ENCODE measurements around the gene SHROOM2.

SHROOM2 gene

DNA sequence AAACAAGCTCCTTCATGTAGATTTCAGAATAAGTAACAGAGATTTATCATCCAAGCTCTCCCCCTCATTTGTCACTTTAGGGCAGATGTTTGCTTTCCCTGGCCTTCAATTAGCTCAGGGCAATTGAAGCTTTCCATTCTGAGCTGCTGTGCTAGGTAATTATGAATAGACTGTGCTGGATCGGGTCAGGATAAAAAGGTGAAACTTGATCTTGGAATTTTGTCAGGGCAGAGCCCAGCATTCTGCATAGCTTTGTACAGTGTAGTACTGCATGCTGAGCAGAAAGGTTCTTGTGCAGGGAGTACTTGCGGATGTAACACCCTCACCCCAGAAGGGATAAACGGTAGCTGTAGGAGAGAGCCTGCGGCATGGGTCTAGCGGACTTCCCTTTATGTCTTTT lies 116.9 kb downstream of the SHROOM2 start:
- DNase-seq (ENCODE audit: extremely low read depth, low read depth), result no peak
- TF ChIP-seq, protein P1, sequence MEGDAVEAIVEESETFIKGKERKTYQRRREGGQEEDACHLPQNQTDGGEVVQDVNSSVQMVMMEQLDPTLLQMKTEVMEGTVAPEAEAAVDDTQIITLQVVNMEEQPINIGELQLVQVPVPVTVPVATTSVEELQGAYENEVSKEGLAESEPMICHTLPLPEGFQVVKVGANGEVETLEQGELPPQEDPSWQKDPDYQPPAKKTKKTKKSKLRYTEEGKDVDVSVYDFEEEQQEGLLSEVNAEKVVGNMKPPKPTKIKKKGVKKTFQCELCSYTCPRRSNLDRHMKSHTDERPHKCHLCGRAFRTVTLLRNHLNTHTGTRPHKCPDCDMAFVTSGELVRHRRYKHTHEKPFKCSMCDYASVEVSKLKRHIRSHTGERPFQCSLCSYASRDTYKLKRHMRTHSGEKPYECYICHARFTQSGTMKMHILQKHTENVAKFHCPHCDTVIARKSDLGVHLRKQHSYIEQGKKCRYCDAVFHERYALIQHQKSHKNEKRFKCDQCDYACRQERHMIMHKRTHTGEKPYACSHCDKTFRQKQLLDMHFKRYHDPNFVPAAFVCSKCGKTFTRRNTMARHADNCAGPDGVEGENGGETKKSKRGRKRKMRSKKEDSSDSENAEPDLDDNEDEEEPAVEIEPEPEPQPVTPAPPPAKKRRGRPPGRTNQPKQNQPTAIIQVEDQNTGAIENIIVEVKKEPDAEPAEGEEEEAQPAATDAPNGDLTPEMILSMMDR (IDR thresholded peaks at IDR 0.05; ENCODE audit: low read depth, low read length), result no peak

GRCh38 chrX:9905288-9905687 lies 119.1 kb downstream of the SHROOM2 start:
- DNase-seq (ENCODE audit: extremely low read depth, low read depth), result no peak
- TF ChIP-seq, protein P1 (IDR thresholded peaks at IDR 0.05; ENCODE audit: low read depth, low read length), result no peak

DNA sequence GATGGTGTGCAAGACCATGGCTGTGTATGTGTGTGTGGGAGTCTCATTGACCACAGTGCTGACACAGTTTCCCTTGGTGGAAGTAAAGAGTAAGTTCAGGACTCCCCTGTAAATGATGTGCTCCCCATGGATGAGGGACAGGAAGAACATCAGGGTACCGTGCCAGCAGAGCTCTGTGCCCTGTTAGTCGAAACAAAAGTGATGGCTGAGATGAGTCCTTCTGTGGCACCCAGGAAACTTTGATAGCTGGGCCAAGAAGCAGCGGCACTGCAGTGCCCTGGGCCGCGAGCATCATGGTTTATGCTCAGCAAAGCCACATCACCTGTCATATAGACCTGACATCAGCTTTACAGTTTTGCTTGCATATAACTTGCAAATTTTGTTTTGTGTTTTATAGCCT lies 119.5 kb downstream of the SHROOM2 start:
- TF ChIP-seq, protein P1 (IDR thresholded peaks at IDR 0.05; ENCODE audit: low read depth, low read length), result no peak
- no peak for DNase-seq (ENCODE audit: extremely low read depth, low read depth)

DNA sequence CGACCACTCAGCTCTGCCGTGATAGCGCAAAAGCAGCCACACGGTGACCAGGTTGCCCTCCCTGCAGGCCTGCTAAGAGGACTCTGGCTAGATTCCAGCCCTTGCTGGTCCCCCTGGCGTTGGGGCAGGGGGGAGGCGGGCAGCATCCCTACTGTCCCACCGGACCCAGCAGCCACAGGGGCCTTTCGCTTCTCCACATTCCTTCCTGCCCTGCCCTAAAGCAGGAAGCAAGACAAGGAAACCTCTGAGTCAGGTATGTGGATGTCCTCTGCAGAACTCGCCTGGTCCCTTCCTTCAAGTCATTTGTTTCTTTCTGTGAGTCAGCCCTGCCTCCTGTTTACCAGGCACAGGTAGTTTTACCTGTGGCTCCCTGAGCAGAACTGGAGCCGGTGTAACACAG lies 120.7 kb downstream of the SHROOM2 start:
- no peak for DNase-seq (ENCODE audit: extremely low read depth, low read depth)
- TF ChIP-seq, protein P1 (IDR thresholded peaks at IDR 0.05; ENCODE audit: low read depth, low read length), result no peak

- no peak for DNase-seq (ENCODE audit: extremely low read depth, low read depth)
- TF ChIP-seq, protein P1 (IDR thresholded peaks at IDR 0.05; ENCODE audit: low read depth, low read length), result no peak
Measured at GRCh38 chrX:9907645-9908387, 121.6 kb downstream of the SHROOM2 start.

- DNase-seq (ENCODE audit: extremely low read depth, low read depth), result no peak
- TF ChIP-seq, protein P1 (IDR thresholded peaks at IDR 0.05; ENCODE audit: low read depth, low read length), result no peak
Measured at GRCh38 chrX:9909254-9909653, 123.0 kb downstream of the SHROOM2 start.

- TF ChIP-seq, protein P1 (IDR thresholded peaks at IDR 0.05; ENCODE audit: low read depth, low read length), result no peak
- no peak for DNase-seq (ENCODE audit: extremely low read depth, low read depth)
Measured at GRCh38 chrX:9911487-9911886, 125.3 kb downstream of the SHROOM2 start.
